Caco-2 (cell line): ENCODE results near the gene PIGL. TPM values are rescaled to one million over a fixed set of nuclear protein-coding genes. Genes with fewer than 3 reads are reported as not detected.

ENCODE experiments used
- BruUV-seq: library from RNA; stranded (reverse); fragments of 400-500 nt; replicated peaks from 2 replicates; lab custom pipeline; 2021; lab: Mats Ljungman, UMichigan
- CTCF ChIA-PET: fragments of 300-600 bp; sonication (Branson Sonifier 250); formaldehyde crosslinking; loops from one replicate; lab custom pipeline; 2022; ENCODE audit warnings: antibody characterized with exemption; lab: Charles Lee
- POLR2A ChIA-PET: fragments of 300-600 bp; sonication (Branson Sonifier 250); formaldehyde crosslinking; loops from one replicate; lab custom pipeline; 2022; ENCODE audit warnings: antibody characterized with exemption; lab: Charles Lee
- DNase-seq, 2 experiments: peaks; one replicate each; pipeline versions ENCODE4 v3.0.0 to v3.0.0-alpha.2; 2020 to 2022
- H3K27me3 ChIP-seq: replicated peaks from 2 replicates; pipeline ENCODE4 v1.6.0; 2011; ENCODE audit warnings: low read length; ENCODE audit not compliant: control insufficient read depth, insufficient read depth
- H3K36me3 ChIP-seq: 2 replicates; pipeline ENCODE4 v1.5.1; 2011; ENCODE audit warnings: low read length; ENCODE audit not compliant: control insufficient read depth, insufficient read depth
- H3K4me1 ChIP-seq: fragments of 250-450 bp; sonication (Bioruptor Pico); 2 replicates; pipeline ENCODE4 v1.5.1; 2020; ENCODE audit warnings: mild to moderate bottlenecking
- H3K4me3 ChIP-seq: 2 replicates; pipeline ENCODE4 v1.5.1; 2011; ENCODE audit warnings: low read depth, mild to moderate bottlenecking, control low read depth, low read length
- H3K9me3 ChIP-seq: fragments of 250-450 bp; sonication (Bioruptor Pico); 2 replicates; pipeline ENCODE4 v1.5.1; 2020; ENCODE audit warnings: mild to moderate bottlenecking, moderate library complexity
- H3K27ac Mint-ChIP-seq: one replicate; pipeline ENCODE4 v1.8.0; 2022; ENCODE audit warnings: mixed read lengths; ENCODE audit not compliant: unreplicated experiment
- H3K27me3 Mint-ChIP-seq: one replicate; pipeline ENCODE4 v1.8.0; 2022; ENCODE audit warnings: mixed read lengths; ENCODE audit not compliant: insufficient read depth, unreplicated experiment
- H3K36me3 Mint-ChIP-seq: one replicate; pipeline ENCODE4 v1.8.0; 2022; ENCODE audit warnings: mild to moderate bottlenecking, mixed read lengths; ENCODE audit not compliant: insufficient read depth, unreplicated experiment
- H3K4me1 Mint-ChIP-seq: one replicate; pipeline ENCODE4 v1.8.0; 2022; ENCODE audit warnings: low read depth, mixed read lengths; ENCODE audit not compliant: unreplicated experiment
- H3K4me3 Mint-ChIP-seq: one replicate; pipeline ENCODE4 v1.8.0; 2022; ENCODE audit warnings: mild to moderate bottlenecking, moderate library complexity, mixed read lengths; ENCODE audit not compliant: unreplicated experiment
- H3K9me3 Mint-ChIP-seq: one replicate; pipeline ENCODE4 v1.8.0; 2022; ENCODE audit warnings: mixed read lengths; ENCODE audit not compliant: unreplicated experiment
- intact Hi-C: fragments of 100-400 bp; cut with micrococcal nuclease; formaldehyde crosslinking; loops from one replicate; pipeline ENCODE4 v1.10.0; 2022; ENCODE audit not compliant: unreplicated experiment
- total RNA-seq: library from RNA; stranded (reverse); gene quantifications from 2 replicates; pipeline ENCODE4 v1.2.3, GENCODE V29; 2022
- TF ChIP-seq, protein P1 (sequence below), 2 experiments: fragments of 200-600 bp in 1 of 2; IDR thresholded peaks; 1 replicate in 1 of 2; 2 replicates in 1 of 2; pipeline versions ENCODE4 v1.5.1 to v1.8.0; 2011 to 2022; ENCODE audit warnings: antibody characterized with exemption in 1 of 2, control low read depth in 1 of 2, inconsistent platforms in 1 of 2, low read depth in 1 of 2, low read length in 1 of 2, mild to moderate bottlenecking in 1 of 2, moderate library complexity in 1 of 2; ENCODE audit not compliant: insufficient read depth in 1 of 2, severe bottlenecking in 1 of 2, unreplicated experiment in 1 of 2

Gene PIGL
- total RNA-seq, 1 experiment from 2014 or later: 21.1 TPM

DNA sequence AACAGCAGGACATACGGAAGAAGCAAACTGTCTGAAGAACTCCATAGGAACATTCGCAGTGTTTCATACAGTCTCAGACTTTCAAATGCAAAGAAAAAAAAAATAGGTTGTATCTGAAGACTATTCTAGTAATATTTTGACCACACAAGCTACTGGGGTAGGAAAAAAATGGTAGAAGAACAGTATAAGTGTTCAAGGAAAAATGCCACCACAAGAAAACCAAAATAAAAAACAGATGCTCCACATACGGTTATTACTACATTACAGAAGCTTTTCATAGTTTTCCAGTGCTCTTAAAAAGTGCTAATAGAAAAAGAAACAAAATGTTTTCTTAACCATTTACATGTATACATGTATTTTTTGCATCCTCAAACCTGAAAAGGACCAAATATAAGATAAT, 5.4 kb upstream of the PIGL start:
- no peak overlapping the region for H3K27ac Mint-ChIP-seq
- intact Hi-C loops: no loop called here
- TF ChIP-seq, protein P1, sequence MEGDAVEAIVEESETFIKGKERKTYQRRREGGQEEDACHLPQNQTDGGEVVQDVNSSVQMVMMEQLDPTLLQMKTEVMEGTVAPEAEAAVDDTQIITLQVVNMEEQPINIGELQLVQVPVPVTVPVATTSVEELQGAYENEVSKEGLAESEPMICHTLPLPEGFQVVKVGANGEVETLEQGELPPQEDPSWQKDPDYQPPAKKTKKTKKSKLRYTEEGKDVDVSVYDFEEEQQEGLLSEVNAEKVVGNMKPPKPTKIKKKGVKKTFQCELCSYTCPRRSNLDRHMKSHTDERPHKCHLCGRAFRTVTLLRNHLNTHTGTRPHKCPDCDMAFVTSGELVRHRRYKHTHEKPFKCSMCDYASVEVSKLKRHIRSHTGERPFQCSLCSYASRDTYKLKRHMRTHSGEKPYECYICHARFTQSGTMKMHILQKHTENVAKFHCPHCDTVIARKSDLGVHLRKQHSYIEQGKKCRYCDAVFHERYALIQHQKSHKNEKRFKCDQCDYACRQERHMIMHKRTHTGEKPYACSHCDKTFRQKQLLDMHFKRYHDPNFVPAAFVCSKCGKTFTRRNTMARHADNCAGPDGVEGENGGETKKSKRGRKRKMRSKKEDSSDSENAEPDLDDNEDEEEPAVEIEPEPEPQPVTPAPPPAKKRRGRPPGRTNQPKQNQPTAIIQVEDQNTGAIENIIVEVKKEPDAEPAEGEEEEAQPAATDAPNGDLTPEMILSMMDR (IDR thresholded peaks at IDR 0.05; ENCODE audit: insufficient read depth in 1 of 2, low read depth in 1 of 2, low read length in 1 of 2, severe bottlenecking in 1 of 2, unreplicated experiment in 1 of 2): no peak

DNA sequence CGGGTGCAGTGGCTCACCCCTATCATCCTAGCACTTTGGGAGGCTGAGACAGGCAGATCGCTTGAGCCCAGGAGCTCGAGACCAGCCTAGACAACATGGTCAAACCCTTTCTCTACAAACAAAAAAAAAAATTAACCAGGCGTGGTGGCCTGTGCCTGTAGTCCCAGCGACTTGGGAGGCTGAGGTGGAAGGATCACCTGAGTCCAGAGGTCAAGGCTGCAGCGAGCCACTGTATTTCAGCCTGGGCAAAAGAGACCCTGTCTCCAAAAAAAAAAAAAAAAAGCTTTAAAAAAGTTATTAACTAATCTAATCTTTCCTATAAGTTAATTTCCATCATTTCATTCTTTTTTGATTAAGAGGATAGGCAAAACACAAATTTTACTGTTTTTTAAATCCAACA, 4.2 kb upstream of the PIGL start:
- H3K36me3 ChIP-seq: no peaks in the 10 kb centered on the region
- no peaks in the 10 kb centered on the region for H3K27me3 ChIP-seq
- Mint-ChIP-seq H3K9me3 (no peaks in the 10 kb centered on the region), H3K4me3 (no peak overlapping the region), H3K36me3 (peaks cover 12% of the 10 kb centered on the region), H3K4me1 (no peaks in the 10 kb centered on the region), H3K27ac (no peak overlapping the region), H3K27me3 (no peaks in the 10 kb centered on the region)
- ChIA-PET POLR2A (no interaction called here), CTCF (no interaction called here)
- TF ChIP-seq, protein P1 (IDR thresholded peaks at IDR 0.05; ENCODE audit: insufficient read depth in 1 of 2, low read depth in 1 of 2, low read length in 1 of 2, severe bottlenecking in 1 of 2, unreplicated experiment in 1 of 2): no peak
- BruUV-seq: no TSS peak
- DNase-seq: no peak
- H3K9me3 ChIP-seq: no peaks in the 10 kb centered on the region
- H3K4me1 ChIP-seq: no peaks in the 10 kb centered on the region; the same call in 1 of the 2 replicates
- no peak overlapping the region for H3K4me3 ChIP-seq
- intact Hi-C loops: no loop called here

More for the DNA sequence above, 5.4 kb upstream of the PIGL start:
- CTCF ChIA-PET: no interaction called here
- H3K4me1 ChIP-seq: no peaks in the 10 kb centered on the region; the same call in 1 of the 2 replicates
- no TSS peak for BruUV-seq
- POLR2A ChIA-PET: no interaction called here
- H3K36me3 ChIP-seq: no peaks in the 10 kb centered on the region
- H3K27me3 ChIP-seq: no peaks in the 10 kb centered on the region
- Mint-ChIP-seq H3K4me3 (no peak overlapping the region), H3K4me1 (no peaks in the 10 kb centered on the region), H3K36me3 (peaks cover 12% of the 10 kb centered on the region), H3K9me3 (no peaks in the 10 kb centered on the region), H3K27me3 (no peaks in the 10 kb centered on the region)
- no peaks in the 10 kb centered on the region for H3K9me3 ChIP-seq
- DNase-seq: no peak
- H3K4me3 ChIP-seq: no peak overlapping the region

DNA sequence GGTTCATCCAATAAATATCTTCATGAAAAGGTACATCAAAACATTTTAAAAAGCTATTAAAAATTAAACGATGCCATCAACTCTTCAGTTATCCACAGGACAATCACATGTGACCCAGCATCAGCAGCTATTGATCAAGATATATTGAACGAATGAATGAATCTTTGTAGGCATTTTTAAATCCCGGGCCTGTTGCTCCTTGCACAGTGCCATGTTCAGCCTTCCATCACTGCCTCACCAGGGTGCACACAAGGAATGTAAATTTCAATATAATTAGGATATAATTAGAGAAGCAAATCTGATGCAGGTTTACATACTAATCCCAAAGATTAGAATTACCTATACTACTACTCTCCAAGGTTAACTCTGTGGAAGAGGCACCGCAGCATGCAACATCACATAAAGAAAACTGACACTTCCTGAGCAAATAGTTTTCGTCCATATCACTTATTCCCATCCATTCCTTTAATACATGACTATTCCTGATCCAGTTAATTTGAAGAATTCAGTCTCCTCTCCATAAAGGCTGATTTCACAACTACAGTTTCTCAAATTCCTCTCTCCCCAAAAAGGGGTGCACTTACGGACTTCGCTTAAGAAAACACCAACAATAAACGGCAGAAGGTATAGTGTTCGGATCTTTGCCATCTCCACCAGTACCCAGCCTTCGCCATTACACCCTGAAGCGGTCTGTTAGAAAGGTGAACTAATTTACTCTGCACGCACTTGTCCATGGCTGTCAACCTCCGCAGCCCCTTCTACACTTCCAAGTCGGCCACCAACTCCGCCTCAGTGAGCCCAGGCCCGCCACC, 2.6 kb upstream of the PIGL start:
- no peaks in the 10 kb centered on the region for H3K27me3 Mint-ChIP-seq
- peak overlapping the region; percentile 53 for H3K27ac Mint-ChIP-seq
- Histone ChIP-seq H3K4me3 (peak overlapping the region; percentile 71), H3K9me3 (no peaks in the 10 kb centered on the region), H3K4me1 (no peaks in the 10 kb centered on the region; the same call in 1 of the 2 replicates), H3K27me3 (no peaks in the 10 kb centered on the region), H3K36me3 (no peaks in the 10 kb centered on the region)
- TF ChIP-seq, protein P1 (IDR thresholded peaks at IDR 0.05; ENCODE audit: insufficient read depth in 1 of 2, low read depth in 1 of 2, low read length in 1 of 2, severe bottlenecking in 1 of 2, unreplicated experiment in 1 of 2): no peak
- peak overlapping the region; percentile 95 for H3K4me3 Mint-ChIP-seq
- no TSS peak for BruUV-seq
- H3K36me3 Mint-ChIP-seq: peaks cover 12% of the 10 kb centered on the region
- DNase-seq: no peak
- no peaks in the 10 kb centered on the region for H3K4me1 Mint-ChIP-seq
- intact Hi-C loops: loop anchor here (5.0 kb wide), 1 partner anchor 73 kb away; no protein-coding TSS in a partner anchor
- CTCF ChIA-PET: interaction anchor here (1.0 kb wide), 1 partner anchor 215 kb away, joined by 3 read pairs; the partner anchor contains the start of gene ZSWIM7
- POLR2A ChIA-PET: interaction anchor here (1.5 kb wide), 1 partner anchor 12 kb away, joined by 5 read pairs; no protein-coding TSS in a partner anchor
- no peaks in the 10 kb centered on the region for H3K9me3 Mint-ChIP-seq
